Lower leg skin (tissue), 3 donors: ENCODE results near the gene PRKCE.

Source experiments
- POLR2A ChIP-seq, 2 donors: fragments of 450-650 bp; IDR thresholded peaks; one replicate each; pipeline ENCODE4 v1.6.1; 2016 to 2017; ENCODE audit warnings: antibody characterized with exemption in 2 of 2, mild to moderate bottlenecking in 1 of 2, moderate library complexity in 1 of 2
- TF ChIP-seq, protein P1 (sequence below), 3 donors: fragments of 450-650 bp; IDR thresholded peaks; one replicate each; pipeline ENCODE4 v1.5.1; 2016; ENCODE audit warnings: antibody characterized with exemption in 3 of 3, mild to moderate bottlenecking in 3 of 3, moderate library complexity in 2 of 3

DNA sequence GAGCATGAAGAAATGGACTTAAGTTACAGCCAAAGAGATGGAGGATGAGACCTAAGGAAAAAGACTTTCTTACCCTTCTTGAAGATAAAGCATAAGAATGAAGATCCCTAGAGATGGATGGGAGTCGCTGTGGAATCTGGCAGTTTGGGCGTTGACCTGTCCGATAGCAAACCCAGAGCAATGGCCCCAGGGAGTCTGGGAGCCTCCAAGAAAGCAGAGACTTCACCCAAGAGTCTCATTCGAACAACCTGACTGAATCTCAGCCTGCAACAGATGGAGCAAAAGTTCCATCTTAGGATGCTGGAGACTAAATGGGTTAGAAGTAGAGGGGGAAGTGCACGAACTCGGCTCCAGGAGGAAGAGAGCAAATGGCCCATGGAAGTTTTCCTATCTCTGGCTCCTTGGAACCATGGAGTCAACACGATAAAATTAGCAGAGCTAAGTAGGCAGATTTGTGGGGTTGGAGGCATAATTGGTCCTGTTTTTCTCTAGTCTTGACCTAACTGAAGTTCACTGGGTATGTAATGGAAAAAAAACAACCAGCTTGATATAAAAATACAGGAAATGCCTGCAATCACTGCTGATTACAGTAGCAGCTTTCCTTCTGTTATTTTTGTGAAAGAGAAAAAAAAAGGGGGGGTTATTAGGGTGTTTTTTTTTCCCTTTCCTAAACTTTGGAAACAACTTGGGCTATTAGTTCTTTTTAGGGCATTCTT lies 467.3 kb downstream of the PRKCE start:
- TF ChIP-seq, protein P1, sequence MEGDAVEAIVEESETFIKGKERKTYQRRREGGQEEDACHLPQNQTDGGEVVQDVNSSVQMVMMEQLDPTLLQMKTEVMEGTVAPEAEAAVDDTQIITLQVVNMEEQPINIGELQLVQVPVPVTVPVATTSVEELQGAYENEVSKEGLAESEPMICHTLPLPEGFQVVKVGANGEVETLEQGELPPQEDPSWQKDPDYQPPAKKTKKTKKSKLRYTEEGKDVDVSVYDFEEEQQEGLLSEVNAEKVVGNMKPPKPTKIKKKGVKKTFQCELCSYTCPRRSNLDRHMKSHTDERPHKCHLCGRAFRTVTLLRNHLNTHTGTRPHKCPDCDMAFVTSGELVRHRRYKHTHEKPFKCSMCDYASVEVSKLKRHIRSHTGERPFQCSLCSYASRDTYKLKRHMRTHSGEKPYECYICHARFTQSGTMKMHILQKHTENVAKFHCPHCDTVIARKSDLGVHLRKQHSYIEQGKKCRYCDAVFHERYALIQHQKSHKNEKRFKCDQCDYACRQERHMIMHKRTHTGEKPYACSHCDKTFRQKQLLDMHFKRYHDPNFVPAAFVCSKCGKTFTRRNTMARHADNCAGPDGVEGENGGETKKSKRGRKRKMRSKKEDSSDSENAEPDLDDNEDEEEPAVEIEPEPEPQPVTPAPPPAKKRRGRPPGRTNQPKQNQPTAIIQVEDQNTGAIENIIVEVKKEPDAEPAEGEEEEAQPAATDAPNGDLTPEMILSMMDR (IDR thresholded peaks at IDR 0.05), result no peak
- no peak for TF ChIP-seq POLR2A (IDR thresholded peaks at IDR 0.05)
